ENCODE data around the gene RMDN2.
"Not testable (repeated sequence)": the region's sequence is repeated elsewhere in the genome, so short reads cannot be mapped to it uniquely, and the experiment has no call there.

RMDN2 gene

GRCh38 chr2:37926635-37927034, 1.5 kb downstream of the RMDN2 start:
- Histone ChIP-seq H3K27ac (ENCODE audit: low read length) (no peak overlapping the region), H3K27me3 (ENCODE audit: low read depth, low read length) (peaks cover 22% of the 10 kb centered on the region)
- TF ChIP-seq EZH2phosphoT487 (IDR thresholded peaks at IDR 0.05; ENCODE audit: low read depth) = no peak
- TF ChIP-seq, protein P1, sequence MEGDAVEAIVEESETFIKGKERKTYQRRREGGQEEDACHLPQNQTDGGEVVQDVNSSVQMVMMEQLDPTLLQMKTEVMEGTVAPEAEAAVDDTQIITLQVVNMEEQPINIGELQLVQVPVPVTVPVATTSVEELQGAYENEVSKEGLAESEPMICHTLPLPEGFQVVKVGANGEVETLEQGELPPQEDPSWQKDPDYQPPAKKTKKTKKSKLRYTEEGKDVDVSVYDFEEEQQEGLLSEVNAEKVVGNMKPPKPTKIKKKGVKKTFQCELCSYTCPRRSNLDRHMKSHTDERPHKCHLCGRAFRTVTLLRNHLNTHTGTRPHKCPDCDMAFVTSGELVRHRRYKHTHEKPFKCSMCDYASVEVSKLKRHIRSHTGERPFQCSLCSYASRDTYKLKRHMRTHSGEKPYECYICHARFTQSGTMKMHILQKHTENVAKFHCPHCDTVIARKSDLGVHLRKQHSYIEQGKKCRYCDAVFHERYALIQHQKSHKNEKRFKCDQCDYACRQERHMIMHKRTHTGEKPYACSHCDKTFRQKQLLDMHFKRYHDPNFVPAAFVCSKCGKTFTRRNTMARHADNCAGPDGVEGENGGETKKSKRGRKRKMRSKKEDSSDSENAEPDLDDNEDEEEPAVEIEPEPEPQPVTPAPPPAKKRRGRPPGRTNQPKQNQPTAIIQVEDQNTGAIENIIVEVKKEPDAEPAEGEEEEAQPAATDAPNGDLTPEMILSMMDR (IDR thresholded peaks at IDR 0.05; ENCODE audit: low read depth, low read length) = no peak

DNA sequence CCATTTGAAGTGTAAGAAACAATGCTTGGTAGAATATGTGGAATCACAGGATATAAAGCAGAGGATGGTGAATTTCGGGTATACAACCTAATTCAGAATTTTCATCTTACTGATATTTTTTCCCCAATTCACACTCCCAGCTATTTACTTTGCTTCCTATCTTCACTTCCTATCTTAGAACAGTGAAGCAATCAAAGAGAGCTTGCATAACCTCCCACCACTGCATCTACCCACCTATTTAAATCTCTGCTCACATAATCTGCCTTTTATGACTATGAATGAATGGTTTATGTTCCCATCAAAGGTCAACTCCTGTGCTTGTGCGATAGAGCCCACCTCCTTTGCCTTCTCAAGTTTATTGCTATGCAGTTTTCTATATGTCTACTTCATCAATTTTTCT, 3.3 kb downstream of the RMDN2 start:
- no peak for TF ChIP-seq EZH2phosphoT487 (IDR thresholded peaks at IDR 0.05; ENCODE audit: low read depth)
- TF ChIP-seq, protein P1 (IDR thresholded peaks at IDR 0.05; ENCODE audit: low read depth, low read length) = no peak
- Histone ChIP-seq H3K4me3 (ENCODE audit: low read length) (no peak overlapping the region), H2AFZ (ENCODE audit: low read depth, low read length) (no peak overlapping the region), H3K9ac (ENCODE audit: low read length) (no peak overlapping the region), H3K27ac (ENCODE audit: low read length) (no peak overlapping the region), H3K9me3 (ENCODE audit: insufficient read depth, low read length) (no peaks in the 10 kb centered on the region), H3K36me3 (replicated peaks; ENCODE audit: low read depth, low read length) (no peaks in the 10 kb centered on the region), H4K20me1 (ENCODE audit: insufficient read depth, low read length) (no peaks in the 10 kb centered on the region), H3K4me1 (ENCODE audit: low read length) (no peaks in the 10 kb centered on the region), H3K4me2 (ENCODE audit: low read length) (no peak overlapping the region), H3K27me3 (ENCODE audit: low read depth, low read length) (peaks cover 5% of the 10 kb centered on the region; the same call in 1 of the 2 replicates), H3K79me2 (ENCODE audit: low read length) (no peaks in the 10 kb centered on the region)

More at GRCh38 chr2:37926635-37927034, 1.5 kb downstream of the RMDN2 start:
- H3K4me3 ChIP-seq (ENCODE audit: low read length) = no peak overlapping the region
- no peak overlapping the region for H3K9ac ChIP-seq (ENCODE audit: low read length)
- no peaks in the 10 kb centered on the region for H3K79me2 ChIP-seq (ENCODE audit: low read length)
- no peaks in the 10 kb centered on the region for H4K20me1 ChIP-seq (ENCODE audit: insufficient read depth, low read length)
- no peaks in the 10 kb centered on the region for H3K36me3 ChIP-seq (replicated peaks; ENCODE audit: low read depth, low read length)
- no peak overlapping the region for H3K4me2 ChIP-seq (ENCODE audit: low read length)
- H3K9me3 ChIP-seq (ENCODE audit: insufficient read depth, low read length) = no peaks in the 10 kb centered on the region
- no peaks in the 10 kb centered on the region for H3K4me1 ChIP-seq (ENCODE audit: low read length)
- H2AFZ ChIP-seq (ENCODE audit: low read depth, low read length) = no peak overlapping the region

- H3K4me3 ChIP-seq (ENCODE audit: low read length); H3K9ac ChIP-seq (ENCODE audit: low read length); H3K36me3 ChIP-seq (replicated peaks; ENCODE audit: low read depth, low read length); H4K20me1 ChIP-seq (ENCODE audit: insufficient read depth, low read length); H3K4me2 ChIP-seq (ENCODE audit: low read length); H3K79me2 ChIP-seq (ENCODE audit: low read length); H3K27ac ChIP-seq (ENCODE audit: low read length); H3K27me3 ChIP-seq (ENCODE audit: low read depth, low read length); H2AFZ ChIP-seq (ENCODE audit: low read depth, low read length); H3K9me3 ChIP-seq (ENCODE audit: insufficient read depth, low read length): not testable (repeated sequence)
- peaks cover 12% of the 10 kb centered on the region for H3K4me1 ChIP-seq (ENCODE audit: low read length)
These were observed 5.3 kb downstream of the RMDN2 start for GRCh38 chr2:37930392-37930791.

GRCh38 chr2:37932873-37933272, 7.8 kb downstream of the RMDN2 start:
- not testable (repeated sequence) for H3K36me3 ChIP-seq (replicated peaks; ENCODE audit: low read depth, low read length); H3K9ac ChIP-seq (ENCODE audit: low read length); H3K79me2 ChIP-seq (ENCODE audit: low read length); H3K4me2 ChIP-seq (ENCODE audit: low read length); H3K27me3 ChIP-seq (ENCODE audit: low read depth, low read length); H2AFZ ChIP-seq (ENCODE audit: low read depth, low read length); H4K20me1 ChIP-seq (ENCODE audit: insufficient read depth, low read length); H3K4me3 ChIP-seq (ENCODE audit: low read length); H3K27ac ChIP-seq (ENCODE audit: low read length); H3K9me3 ChIP-seq (ENCODE audit: insufficient read depth, low read length)
- peaks cover 14% of the 10 kb centered on the region for H3K4me1 ChIP-seq (ENCODE audit: low read length)

DNA sequence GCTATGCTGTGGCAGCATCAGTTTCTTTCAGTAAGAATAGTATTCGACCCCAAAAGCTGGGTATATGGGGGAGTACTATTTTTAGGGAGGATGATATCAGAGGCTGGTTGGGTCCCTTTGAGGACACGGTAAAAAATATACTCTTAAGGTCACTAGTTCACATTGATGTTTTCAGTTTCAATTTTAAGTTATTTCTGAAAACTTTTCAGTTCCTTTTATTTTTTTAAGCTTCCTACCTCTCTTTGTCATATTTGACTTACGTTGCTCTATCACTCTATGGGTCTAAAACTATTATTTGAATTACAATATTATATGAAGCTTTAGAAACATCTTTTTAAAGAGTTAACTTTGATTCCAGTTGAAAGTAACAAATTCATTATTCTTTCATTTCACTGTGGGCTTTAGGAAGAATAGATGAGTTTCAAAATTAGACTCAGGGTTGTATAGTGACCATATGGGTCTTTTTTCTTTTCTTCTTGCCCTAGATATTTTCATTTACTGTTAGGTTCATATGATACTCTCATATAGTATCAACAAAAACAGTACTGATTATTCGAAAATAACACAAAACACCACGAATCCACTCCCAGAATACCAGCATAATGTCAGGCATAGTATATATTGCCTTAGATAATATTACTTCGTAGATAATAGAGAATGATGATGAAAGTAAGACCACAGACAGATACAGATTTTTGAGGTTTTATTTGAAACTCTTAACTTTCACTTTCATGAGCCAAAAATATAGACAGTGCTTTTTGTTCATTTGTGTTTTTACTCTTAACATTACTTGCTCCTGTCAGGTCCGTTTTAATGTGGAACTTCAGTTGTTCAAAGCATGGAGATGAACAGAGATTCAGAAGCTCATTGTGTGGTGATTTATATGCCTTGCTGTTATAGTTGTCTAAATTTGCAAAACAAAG, 9.8 kb downstream of the RMDN2 start:
- TF ChIP-seq, protein P1 (IDR thresholded peaks at IDR 0.05; ENCODE audit: low read depth, low read length) = no peak
- TF ChIP-seq EZH2phosphoT487 (IDR thresholded peaks at IDR 0.05; ENCODE audit: low read depth) = no peak
- Histone ChIP-seq H3K79me2 (ENCODE audit: low read length) (no peaks in the 10 kb centered on the region), H3K36me3 (replicated peaks; ENCODE audit: low read depth, low read length) (no peaks in the 10 kb centered on the region), H3K27me3 (ENCODE audit: low read depth, low read length) (peaks cover 5% of the 10 kb centered on the region; the same call in 1 of the 2 replicates), H3K4me3 (ENCODE audit: low read length) (peak overlapping the region; percentile 62), H3K27ac (ENCODE audit: low read length) (no peak overlapping the region), H3K4me2 (ENCODE audit: low read length) (peak overlapping the region; percentile 81), H3K9ac (ENCODE audit: low read length) (no peak overlapping the region; the same call in 1 of the 2 replicates), H2AFZ (ENCODE audit: low read depth, low read length) (no peak overlapping the region), H3K9me3 (ENCODE audit: insufficient read depth, low read length) (no peaks in the 10 kb centered on the region), H4K20me1 (ENCODE audit: insufficient read depth, low read length) (no peaks in the 10 kb centered on the region), H3K4me1 (ENCODE audit: low read length) (peaks cover 14% of the 10 kb centered on the region)

DNA sequence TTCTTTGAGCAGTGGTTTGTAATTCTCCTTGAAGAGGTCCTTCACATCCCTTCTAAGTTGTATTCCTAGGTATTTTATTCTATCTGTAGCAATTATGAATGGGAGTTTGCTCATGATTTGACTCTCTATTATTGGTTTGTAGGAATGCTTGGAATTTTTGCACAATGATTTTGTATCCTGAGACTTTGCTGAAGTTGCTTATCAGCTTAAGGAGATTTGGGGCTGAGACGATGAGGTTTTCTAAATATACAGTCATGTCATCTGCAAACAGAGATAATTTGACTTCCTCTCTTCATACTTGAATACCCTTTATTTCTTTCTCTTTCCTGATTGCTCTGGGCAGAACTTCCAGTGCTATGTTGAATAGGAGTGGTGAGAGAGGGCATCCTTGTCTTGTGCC, 12.5 kb downstream of the RMDN2 start:
- not testable (repeated sequence) for H2AFZ ChIP-seq (ENCODE audit: low read depth, low read length); H3K9me3 ChIP-seq (ENCODE audit: insufficient read depth, low read length); H3K27ac ChIP-seq (ENCODE audit: low read length); H4K20me1 ChIP-seq (ENCODE audit: insufficient read depth, low read length); H3K9ac ChIP-seq (ENCODE audit: low read length); H3K36me3 ChIP-seq (replicated peaks; ENCODE audit: low read depth, low read length); H3K4me2 ChIP-seq (ENCODE audit: low read length); H3K4me3 ChIP-seq (ENCODE audit: low read length); H3K79me2 ChIP-seq (ENCODE audit: low read length); H3K27me3 ChIP-seq (ENCODE audit: low read depth, low read length)
- H3K4me1 ChIP-seq (ENCODE audit: low read length) = peaks cover 14% of the 10 kb centered on the region

DNA sequence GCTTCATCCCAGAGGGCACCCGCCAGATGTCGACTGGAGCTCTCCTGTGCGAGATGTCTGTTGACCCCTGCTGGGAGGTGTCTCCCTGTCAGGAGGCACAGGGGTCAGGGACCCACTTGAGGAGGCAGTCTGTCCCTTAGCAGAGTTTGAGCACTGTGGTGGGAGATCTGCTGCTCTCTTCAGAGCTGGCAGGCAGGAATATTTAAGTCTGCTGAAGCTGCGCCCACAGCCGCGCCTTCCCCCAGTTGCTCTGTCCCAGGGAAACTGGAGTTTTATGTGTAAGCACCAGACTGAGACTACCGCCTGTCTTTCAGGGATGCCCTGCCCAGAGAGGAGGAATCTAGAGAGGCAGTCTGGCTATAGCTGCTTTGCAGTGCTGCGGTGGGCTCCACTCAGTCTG, 16.2 kb downstream of the RMDN2 start:
- H2AFZ ChIP-seq (ENCODE audit: low read depth, low read length); H3K27me3 ChIP-seq (ENCODE audit: low read depth, low read length); H3K4me3 ChIP-seq (ENCODE audit: low read length); H3K79me2 ChIP-seq (ENCODE audit: low read length); H3K9me3 ChIP-seq (ENCODE audit: insufficient read depth, low read length); H3K36me3 ChIP-seq (replicated peaks; ENCODE audit: low read depth, low read length); H3K4me2 ChIP-seq (ENCODE audit: low read length); H3K27ac ChIP-seq (ENCODE audit: low read length); H4K20me1 ChIP-seq (ENCODE audit: insufficient read depth, low read length); H3K4me1 ChIP-seq (ENCODE audit: low read length); H3K9ac ChIP-seq (ENCODE audit: low read length): not testable (repeated sequence)

All from OCI-LY3 (cell line).